SK-N-SH treated with all-trans-retinoic acid at 6 μM for 48 hours (cell line): ENCODE measurements around the gene PEX26.

ENCODE experiments used
- ATAC-seq: fragments of 200-7000 bp; cut with Tn5 transposase; 3 replicates; pipeline ENCODE4 v1.9.1; 2020; ENCODE audit warnings: mild to moderate bottlenecking, moderate library complexity
- ARNTL ChIP-seq: fragments of 450-650 bp; formaldehyde crosslinking; IDR thresholded peaks from 2 replicates; pipeline ENCODE4 v1.5.0; 2020; ENCODE audit warnings: low read depth, mild to moderate bottlenecking, moderate library complexity, borderline replicate concordance
- BACH2 ChIP-seq: fragments of 250-450 bp; sonication (Bioruptor Pico); IDR thresholded peaks from 2 replicates; pipeline ENCODE4 v1.9.0; 2021; ENCODE audit warnings: mild to moderate bottlenecking, borderline replicate concordance
- ESRRG ChIP-seq: fragments of 250-450 bp; sonication (Bioruptor Pico); IDR thresholded peaks from 2 replicates; pipeline ENCODE4 v1.6.1; 2021; ENCODE audit warnings: mild to moderate bottlenecking
- GLIS3 ChIP-seq: fragments of 250-450 bp; sonication (Bioruptor Pico); IDR thresholded peaks from 2 replicates; pipeline ENCODE4 v1.5.0; 2020; ENCODE audit warnings: mild to moderate bottlenecking, moderate library complexity
- ISL1 ChIP-seq: fragments of 250-450 bp; sonication (Bioruptor Pico); IDR thresholded peaks from 2 replicates; pipeline ENCODE4 v2.1.2; 2022; ENCODE audit warnings: mild to moderate bottlenecking, moderate library complexity
- OSR1 ChIP-seq: fragments of 250-450 bp; sonication (Bioruptor Pico); IDR thresholded peaks from 2 replicates; pipeline ENCODE4 v1.8.0; 2022; ENCODE audit warnings: moderate library complexity, mild to moderate bottlenecking, inconsistent platforms
- PATZ1 ChIP-seq: fragments of 250-450 bp; sonication (Bioruptor Pico); IDR thresholded peaks from 2 replicates; pipeline ENCODE4 v1.8.0; 2020; ENCODE audit warnings: mild to moderate bottlenecking, moderate library complexity, borderline replicate concordance
- PPARA ChIP-seq: fragments of 250-450 bp; sonication (Bioruptor Pico); IDR thresholded peaks from 2 replicates; pipeline ENCODE4 v1.5.0; 2020; ENCODE audit warnings: mild to moderate bottlenecking, borderline replicate concordance
- RARB ChIP-seq: fragments of 250-450 bp; sonication (Bioruptor Pico); IDR thresholded peaks from 2 replicates; pipeline ENCODE4 v1.8.0; 2021; ENCODE audit warnings: mild to moderate bottlenecking, moderate library complexity
- SNAI2 ChIP-seq: fragments of 250-450 bp; sonication (Bioruptor Pico); IDR thresholded peaks from 2 replicates; pipeline ENCODE4 v1.5.0; 2020; ENCODE audit warnings: mild to moderate bottlenecking, moderate library complexity
- TCF4 ChIP-seq: fragments of 250-450 bp; sonication (Bioruptor Pico); IDR thresholded peaks from 2 replicates; pipeline ENCODE4 v1.8.0; 2021; ENCODE audit warnings: mild to moderate bottlenecking, moderate library complexity, borderline replicate concordance
- TOX ChIP-seq: fragments of 250-450 bp; sonication (Bioruptor Pico); IDR thresholded peaks from 2 replicates; pipeline ENCODE4 v1.8.0; 2021; ENCODE audit warnings: mild to moderate bottlenecking, moderate library complexity, borderline replicate concordance
- TSHZ2 ChIP-seq: fragments of 250-450 bp; sonication (Bioruptor Pico); IDR thresholded peaks from 2 replicates; pipeline ENCODE4 v1.5.0; 2020; ENCODE audit warnings: mild to moderate bottlenecking, moderate library complexity
- ZFP30 ChIP-seq: fragments of 450-650 bp; formaldehyde crosslinking; IDR thresholded peaks from 2 replicates; pipeline ENCODE4 v1.5.0; 2022; ENCODE audit warnings: mild to moderate bottlenecking, moderate library complexity
- ZNF565 ChIP-seq: fragments of 450-650 bp; formaldehyde crosslinking; conservative IDR thresholded peaks from 2 replicates; pipeline ENCODE4 v1.5.0; 2020; ENCODE audit warnings: low read depth, mild to moderate bottlenecking, moderate library complexity
- ZNF8 ChIP-seq: fragments of 450-650 bp; formaldehyde crosslinking; IDR thresholded peaks from 2 replicates; pipeline ENCODE4 v1.5.0; 2020; ENCODE audit warnings: mild to moderate bottlenecking, moderate library complexity
- TF ChIP-seq, protein P1 (sequence below): fragments of 250-450 bp; sonication (Bioruptor Pico); IDR thresholded peaks from 2 replicates; pipeline ENCODE4 v1.5.1; 2021; ENCODE audit warnings: mild to moderate bottlenecking, moderate library complexity
- TF ChIP-seq, protein P2 (sequence below): fragments of 250-450 bp; sonication (Bioruptor Pico); IDR thresholded peaks from 2 replicates; pipeline ENCODE4 v1.8.0; 2021; ENCODE audit warnings: low read depth, mild to moderate bottlenecking, moderate library complexity, borderline replicate concordance

The PEX26 gene

GRCh38 chr22:18077639-18078328 lies at the start of gene PEX26:
TSS of gene PEX26 (plus strand) at chr22:18077990. CDS start at chr22:18078377, 387 bp downstream.
- TF ChIP-seq ZFP30 (CRISPR knock-in tag) (no peak), TSHZ2 (CRISPR knock-in tag) (no peak), ARNTL (CRISPR knock-in tag) (no peak), OSR1 (CRISPR knock-in tag) (no peak), TOX (CRISPR knock-in tag) (no peak), BACH2 (no peak), RARB (CRISPR knock-in tag) (no peak), PPARA (no peak), ESRRG (no peak), GLIS3 (no peak), PATZ1 (no peak), TCF4 (CRISPR knock-in tag) (no peak), ZNF8 (no peak), SNAI2 (CRISPR knock-in tag) (no peak), ISL1 (CRISPR knock-in tag) (no peak)
- TF ChIP-seq, protein P1, sequence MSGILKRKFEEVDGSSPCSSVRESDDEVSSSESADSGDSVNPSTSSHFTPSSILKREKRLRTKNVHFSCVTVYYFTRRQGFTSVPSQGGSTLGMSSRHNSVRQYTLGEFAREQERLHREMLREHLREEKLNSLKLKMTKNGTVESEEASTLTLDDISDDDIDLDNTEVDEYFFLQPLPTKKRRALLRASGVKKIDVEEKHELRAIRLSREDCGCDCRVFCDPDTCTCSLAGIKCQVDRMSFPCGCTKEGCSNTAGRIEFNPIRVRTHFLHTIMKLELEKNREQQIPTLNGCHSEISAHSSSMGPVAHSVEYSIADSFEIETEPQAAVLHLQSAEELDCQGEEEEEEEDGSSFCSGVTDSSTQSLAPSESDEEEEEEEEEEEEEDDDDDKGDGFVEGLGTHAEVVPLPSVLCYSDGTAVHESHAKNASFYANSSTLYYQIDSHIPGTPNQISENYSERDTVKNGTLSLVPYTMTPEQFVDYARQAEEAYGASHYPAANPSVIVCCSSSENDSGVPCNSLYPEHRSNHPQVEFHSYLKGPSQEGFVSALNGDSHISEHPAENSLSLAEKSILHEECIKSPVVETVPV (CRISPR knock-in tag): no peak
- peak; percentile 98 for ATAC-seq

- TF ChIP-seq OSR1 (CRISPR knock-in tag): no peak
- no peak for TF ChIP-seq ZFP30 (CRISPR knock-in tag)
- no peak for TF ChIP-seq RARB (CRISPR knock-in tag)
- TF ChIP-seq TSHZ2 (CRISPR knock-in tag): no peak
- no peak for ATAC-seq
Measured at GRCh38 chr22:18028817-18029527, 48.8 kb upstream of the PEX26 start.

- ATAC-seq: no peak
- no peak for TF ChIP-seq OSR1 (CRISPR knock-in tag)
- TF ChIP-seq SNAI2 (CRISPR knock-in tag): no peak
- TF ChIP-seq, protein P1 (CRISPR knock-in tag): no peak
- TF ChIP-seq, protein P2, sequence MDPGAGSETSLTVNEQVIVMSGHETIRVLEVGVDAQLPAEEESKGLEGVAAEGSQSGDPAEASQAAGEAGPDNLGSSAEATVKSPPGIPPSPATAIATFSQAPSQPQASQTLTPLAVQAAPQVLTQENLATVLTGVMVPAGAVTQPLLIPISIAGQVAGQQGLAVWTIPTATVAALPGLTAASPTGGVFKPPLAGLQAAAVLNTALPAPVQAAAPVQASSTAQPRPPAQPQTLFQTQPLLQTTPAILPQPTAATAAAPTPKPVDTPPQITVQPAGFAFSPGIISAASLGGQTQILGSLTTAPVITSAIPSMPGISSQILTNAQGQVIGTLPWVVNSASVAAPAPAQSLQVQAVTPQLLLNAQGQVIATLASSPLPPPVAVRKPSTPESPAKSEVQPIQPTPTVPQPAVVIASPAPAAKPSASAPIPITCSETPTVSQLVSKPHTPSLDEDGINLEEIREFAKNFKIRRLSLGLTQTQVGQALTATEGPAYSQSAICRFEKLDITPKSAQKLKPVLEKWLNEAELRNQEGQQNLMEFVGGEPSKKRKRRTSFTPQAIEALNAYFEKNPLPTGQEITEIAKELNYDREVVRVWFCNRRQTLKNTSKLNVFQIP (CRISPR knock-in tag): no peak
- no peak for TF ChIP-seq ZNF565 (CRISPR knock-in tag)
Measured at GRCh38 chr22:18029686-18030267, 48.0 kb upstream of the PEX26 start.
